Esophagus squamous epithelium (tissue), 5 donors: ENCODE results near the gene RBMS3. TPM values are rescaled to one million over a fixed set of nuclear protein-coding genes. Genes with fewer than 3 reads are reported as not detected.

ENCODE experiments used
- DNase-seq: peaks from one replicate; lab custom pipeline; 2025; lab: John Stamatoyannopoulos, UW
- H3K27ac ChIP-seq, 4 donors: fragments of 200-600 bp; sonication (generic); one replicate each; pipeline ENCODE4 v1.5.1; 2016 to 2019; ENCODE audit warnings: mild to moderate bottlenecking in 1 of 4
- H3K27me3 ChIP-seq, 4 donors: fragments of 200-600 bp; sonication (generic); 1 replicate in 3 of 4; 2 replicates in 1 of 4; pipeline versions ENCODE4 v1.5.1 to v1.6.0; 2017 to 2021; ENCODE audit warnings: antibody characterized with exemption in 1 of 4
- H3K36me3 ChIP-seq, 3 donors: fragments of 200-600 bp; sonication (generic); one replicate each; pipeline ENCODE4 v1.5.1; 2016 to 2019
- H3K4me1 ChIP-seq, 3 donors: fragments of 200-600 bp; sonication (generic); one replicate each; pipeline ENCODE4 v1.5.1; 2017 to 2019
- H3K4me3 ChIP-seq, 4 donors: fragments of 200-600 bp; sonication (generic); 1 replicate in 3 of 4; 2 replicates in 1 of 4; pipeline ENCODE4 v1.5.1; 2016 to 2019; ENCODE audit warnings: mild to moderate bottlenecking in 2 of 4, moderate library complexity in 1 of 4
- H3K9me3 ChIP-seq, 3 donors: fragments of 200-600 bp; sonication (generic); one replicate each; pipeline ENCODE4 v1.5.1; 2016 to 2019
- POLR2A ChIP-seq, 4 donors: fragments of 450-650 bp; IDR thresholded peaks; one replicate each; pipeline ENCODE4 v1.6.1; 2017; ENCODE audit warnings: antibody characterized with exemption in 4 of 4, mild to moderate bottlenecking in 4 of 4, moderate library complexity in 3 of 4
- WGBS, 2 donors: methylation state at CpG; one replicate each; pipeline ENCODE4 v1.1.5; 2018; 5-methylcytosine and 5-hydroxymethylcytosine counted together
- intact Hi-C: fragments of 100-400 bp; cut with DNase I; formaldehyde crosslinking; loops from one replicate; pipeline ENCODE4 v1.15.0; 2022
- total RNA-seq, 4 donors: library from RNA; depleted of rRNA; stranded (reverse); fragments of >200 nt; gene quantifications; one replicate each; pipeline ENCODE4 v1.1.0, GENCODE V29; 2016
- TF ChIP-seq, protein P1 (sequence below), 6 experiments: fragments of 450-650 bp in 4 of 6; fragments of 200-600 bp in 2 of 6; sonication (generic) in 2 of 6; IDR thresholded peaks; one replicate each; pipeline ENCODE4 v1.5.1; 2016 to 2019; ENCODE audit warnings: antibody characterized with exemption in 6 of 6, mild to moderate bottlenecking in 4 of 6, moderate library complexity in 4 of 6
- donor health status: DM: yes; HTN: yes; CAD: no.

RBMS3 gene
- total RNA-seq, 4 donors from 2014 or later: 0.57 to 35.7 (median 6.1) TPM

DNA sequence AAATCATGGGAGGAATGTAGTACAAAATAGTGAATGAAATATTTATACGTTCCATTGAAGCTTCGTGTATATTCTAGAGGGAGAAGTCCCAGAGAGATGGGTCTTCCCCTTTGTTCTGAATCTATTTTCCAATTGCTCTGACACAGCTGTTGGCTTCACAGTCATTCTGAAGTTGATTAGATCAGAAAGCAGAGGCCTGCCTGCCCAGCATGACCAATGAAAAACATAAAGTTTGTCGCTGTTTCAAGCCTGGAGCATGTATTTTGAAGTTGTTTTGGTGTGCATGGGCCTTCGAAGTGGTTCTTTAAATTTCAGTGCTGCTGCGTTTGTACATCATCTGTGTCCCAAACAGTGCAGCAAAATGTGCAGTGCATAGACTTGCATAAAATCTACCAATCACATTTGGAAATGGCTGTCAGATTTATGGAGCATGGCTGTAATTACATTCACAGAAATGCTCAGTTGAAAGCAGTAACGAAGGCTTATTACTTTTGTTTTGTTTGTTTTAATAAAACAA lies 31.0 kb upstream of the RBMS3 start:
- H3K27ac ChIP-seq: no peak overlapping the region
- H3K9me3 ChIP-seq: no peaks in the 10 kb centered on the region
- H3K4me1 ChIP-seq: no peaks in the 10 kb centered on the region
- H3K36me3 ChIP-seq: no peaks in the 10 kb centered on the region
- WGBS, 2 donors: 88 to 90% methylated on average over 6 of the region's 6 CpGs
- H3K4me3 ChIP-seq: no peak overlapping the region
- no peaks in the 10 kb centered on the region for H3K27me3 ChIP-seq
- intact Hi-C loops: no loop called here
- DNase-seq: no peak
- no peak for TF ChIP-seq POLR2A (IDR thresholded peaks at IDR 0.05)
- TF ChIP-seq, protein P1, sequence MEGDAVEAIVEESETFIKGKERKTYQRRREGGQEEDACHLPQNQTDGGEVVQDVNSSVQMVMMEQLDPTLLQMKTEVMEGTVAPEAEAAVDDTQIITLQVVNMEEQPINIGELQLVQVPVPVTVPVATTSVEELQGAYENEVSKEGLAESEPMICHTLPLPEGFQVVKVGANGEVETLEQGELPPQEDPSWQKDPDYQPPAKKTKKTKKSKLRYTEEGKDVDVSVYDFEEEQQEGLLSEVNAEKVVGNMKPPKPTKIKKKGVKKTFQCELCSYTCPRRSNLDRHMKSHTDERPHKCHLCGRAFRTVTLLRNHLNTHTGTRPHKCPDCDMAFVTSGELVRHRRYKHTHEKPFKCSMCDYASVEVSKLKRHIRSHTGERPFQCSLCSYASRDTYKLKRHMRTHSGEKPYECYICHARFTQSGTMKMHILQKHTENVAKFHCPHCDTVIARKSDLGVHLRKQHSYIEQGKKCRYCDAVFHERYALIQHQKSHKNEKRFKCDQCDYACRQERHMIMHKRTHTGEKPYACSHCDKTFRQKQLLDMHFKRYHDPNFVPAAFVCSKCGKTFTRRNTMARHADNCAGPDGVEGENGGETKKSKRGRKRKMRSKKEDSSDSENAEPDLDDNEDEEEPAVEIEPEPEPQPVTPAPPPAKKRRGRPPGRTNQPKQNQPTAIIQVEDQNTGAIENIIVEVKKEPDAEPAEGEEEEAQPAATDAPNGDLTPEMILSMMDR (IDR thresholded peaks at IDR 0.05): no peak

DNA sequence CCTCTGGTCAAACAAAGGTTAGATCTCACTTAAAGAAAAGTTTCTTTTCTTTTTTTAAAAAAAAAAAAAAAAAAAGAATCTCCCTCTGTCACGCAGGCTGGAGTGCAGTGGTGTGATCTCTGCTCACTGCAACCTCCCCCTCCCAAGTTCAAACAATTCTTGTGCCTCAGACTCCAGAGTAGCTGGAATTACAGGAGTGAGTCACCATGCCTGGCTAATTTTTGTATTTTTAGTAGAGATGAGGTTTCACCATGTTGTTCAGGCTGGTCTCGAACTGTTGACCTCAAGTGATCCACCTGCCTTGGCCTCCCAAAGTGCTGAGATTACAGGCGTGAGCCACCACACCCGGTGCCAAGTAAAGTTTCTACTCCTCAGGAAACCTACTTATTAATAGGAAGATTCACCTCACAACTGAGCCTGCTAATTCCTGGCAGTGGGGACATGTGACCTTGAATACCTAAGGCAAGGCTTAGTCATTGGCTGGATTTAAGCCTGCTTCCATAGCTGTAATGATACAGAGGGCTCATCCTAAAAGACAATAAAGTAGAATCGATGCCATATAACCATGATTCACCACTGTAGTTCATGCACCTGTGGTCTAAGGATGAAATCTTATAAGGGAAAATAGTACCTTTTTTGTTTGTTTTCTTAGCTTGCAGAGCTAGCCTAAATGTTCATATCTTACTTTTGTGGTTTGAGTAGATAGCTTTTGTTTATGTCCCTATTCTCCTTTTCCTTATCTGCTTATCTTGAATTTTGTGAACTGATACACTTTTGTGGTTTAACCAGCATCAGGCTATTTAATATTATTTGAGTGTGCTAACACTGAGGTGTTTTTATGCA lies 24.8 kb upstream of the RBMS3 start:
- TF ChIP-seq POLR2A (IDR thresholded peaks at IDR 0.05): no peak
- TF ChIP-seq, protein P1 (IDR thresholded peaks at IDR 0.05): no peak
- WGBS, 2 donors: 76 to 80% methylated on average over 5 of the region's 5 CpGs
- intact Hi-C loops: no loop called here

DNA sequence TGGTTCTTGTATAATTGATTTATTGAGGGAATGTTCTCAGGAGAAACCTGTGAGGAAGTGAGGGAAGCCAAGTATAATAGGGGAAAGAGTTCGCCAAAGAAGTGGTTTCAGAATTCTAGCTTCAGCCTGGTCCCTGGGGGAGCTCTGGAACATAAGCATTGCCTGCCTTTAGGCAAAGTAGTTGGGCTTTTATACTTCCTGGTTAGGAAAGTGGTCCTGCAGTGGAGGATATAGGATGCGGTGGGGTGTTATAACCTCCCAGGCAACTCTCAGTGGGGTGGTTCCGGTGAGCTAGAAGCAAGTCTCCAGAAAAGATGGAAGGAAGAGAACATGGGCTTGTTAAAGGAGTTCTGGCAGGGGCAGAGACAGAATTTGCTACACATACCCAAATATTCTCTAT lies 22.7 kb upstream of the RBMS3 start:
- WGBS, 2 donors: 81 to 96% methylated on average over 3 of the region's 3 CpGs

More for the DNA sequence above, 24.8 kb upstream of the RBMS3 start:
- Histone ChIP-seq H3K4me1 (no peaks in the 10 kb centered on the region), H3K4me3 (no peak overlapping the region), H3K27me3 (no peaks in the 10 kb centered on the region), H3K9me3 (no peaks in the 10 kb centered on the region), H3K27ac (no peak overlapping the region), H3K36me3 (no peaks in the 10 kb centered on the region)
- no peak for DNase-seq

DNA sequence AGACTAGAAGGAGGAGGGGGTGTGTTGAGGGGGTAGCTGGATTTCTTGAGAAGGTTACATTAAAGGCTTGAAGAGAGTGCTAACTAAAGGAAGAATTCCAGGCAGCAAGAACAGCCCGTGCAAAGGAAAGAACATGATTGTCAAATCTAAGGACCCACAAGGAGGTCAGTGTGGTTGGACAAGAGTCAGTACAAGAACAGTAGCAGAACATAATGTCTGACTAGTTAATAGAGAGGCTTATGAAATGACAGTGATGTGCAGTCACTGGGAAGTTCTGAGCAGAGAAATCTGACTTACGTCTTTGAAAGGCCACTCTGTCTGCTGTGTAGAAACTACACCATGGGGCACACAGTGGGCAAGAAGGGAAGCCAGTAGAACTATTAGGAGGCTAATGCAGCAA lies 19.8 kb upstream of the RBMS3 start:
- H3K27ac ChIP-seq: no peak overlapping the region
- H3K27me3 ChIP-seq: no peaks in the 10 kb centered on the region
- no peak overlapping the region for H3K4me3 ChIP-seq
- no peaks in the 10 kb centered on the region for H3K9me3 ChIP-seq
- intact Hi-C loops: no loop called here
- no peaks in the 10 kb centered on the region for H3K36me3 ChIP-seq
- no peak for TF ChIP-seq POLR2A (IDR thresholded peaks at IDR 0.05)
- TF ChIP-seq, protein P1 (IDR thresholded peaks at IDR 0.05): no peak
- 82 to 93% methylated on average over 2 of the region's 2 CpGs for WGBS, 2 donors
- no peaks in the 10 kb centered on the region for H3K4me1 ChIP-seq
- DNase-seq: no peak

More for the DNA sequence above, 22.7 kb upstream of the RBMS3 start:
- H3K36me3 ChIP-seq: no peaks in the 10 kb centered on the region
- intact Hi-C loops: no loop called here
- no peak overlapping the region for H3K27ac ChIP-seq
- no peaks in the 10 kb centered on the region for H3K9me3 ChIP-seq
- H3K4me1 ChIP-seq: no peaks in the 10 kb centered on the region
- no peaks in the 10 kb centered on the region for H3K27me3 ChIP-seq
- no peak for DNase-seq
- TF ChIP-seq POLR2A (IDR thresholded peaks at IDR 0.05): no peak
- TF ChIP-seq, protein P1 (IDR thresholded peaks at IDR 0.05): no peak
- H3K4me3 ChIP-seq: no peak overlapping the region

DNA sequence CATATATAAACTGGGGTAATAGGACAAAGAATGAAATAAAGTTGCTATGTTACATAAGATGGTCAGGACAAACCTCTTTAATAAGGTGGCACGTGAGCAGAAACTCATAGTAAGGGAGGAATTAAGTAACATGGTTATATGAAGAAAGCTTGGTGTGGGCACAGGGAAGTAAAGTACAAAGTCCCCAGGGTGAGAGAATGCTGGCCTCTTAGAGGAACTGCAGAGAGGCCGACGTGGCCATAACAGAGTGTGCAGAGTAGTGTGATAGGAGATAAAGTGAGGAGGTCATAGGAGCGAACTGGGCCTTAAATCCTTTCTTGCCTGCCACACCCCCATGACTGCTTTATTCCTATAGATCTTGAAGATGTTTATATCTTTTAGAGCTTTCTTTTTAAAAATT lies 17.4 kb upstream of the RBMS3 start:
- DNase-seq: no peak
- Histone ChIP-seq H3K4me3 (no peak overlapping the region), H3K27ac (no peak overlapping the region), H3K9me3 (no peaks in the 10 kb centered on the region), H3K27me3 (no peaks in the 10 kb centered on the region), H3K36me3 (no peaks in the 10 kb centered on the region), H3K4me1 (no peaks in the 10 kb centered on the region)
- 84 to 87% methylated on average over 4 of the region's 4 CpGs for WGBS, 2 donors
- intact Hi-C loops: no loop called here
- no peak for TF ChIP-seq POLR2A (IDR thresholded peaks at IDR 0.05)
- TF ChIP-seq, protein P1 (IDR thresholded peaks at IDR 0.05): no peak
